ENCODE results near the gene PAX9.

Gene PAX9

DNA sequence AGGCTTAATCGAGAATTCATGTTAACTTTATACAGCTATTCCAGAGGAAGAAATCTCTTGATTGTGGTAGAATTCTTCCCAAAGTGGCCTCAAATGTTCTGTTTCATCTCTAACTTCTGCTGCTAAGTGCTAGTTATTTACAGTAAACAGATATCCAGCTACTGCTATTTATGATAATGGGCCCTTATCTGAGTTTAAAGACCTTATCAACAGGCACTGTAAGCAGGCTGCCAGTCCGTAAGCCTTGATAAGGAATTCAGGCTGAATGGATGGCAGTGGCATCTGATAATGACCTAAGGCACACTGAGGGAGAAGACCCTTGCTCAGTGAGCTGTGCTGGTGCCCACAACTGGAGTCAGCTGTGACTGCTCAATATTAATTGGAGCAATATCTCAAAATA lies 59.0 kb downstream of the PAX9 start:
- no peak for DNase-seq (ENCODE audit: extremely low spot score)
- POLR2A ChIA-PET, result no interaction called here
- TF ChIP-seq, protein P1, sequence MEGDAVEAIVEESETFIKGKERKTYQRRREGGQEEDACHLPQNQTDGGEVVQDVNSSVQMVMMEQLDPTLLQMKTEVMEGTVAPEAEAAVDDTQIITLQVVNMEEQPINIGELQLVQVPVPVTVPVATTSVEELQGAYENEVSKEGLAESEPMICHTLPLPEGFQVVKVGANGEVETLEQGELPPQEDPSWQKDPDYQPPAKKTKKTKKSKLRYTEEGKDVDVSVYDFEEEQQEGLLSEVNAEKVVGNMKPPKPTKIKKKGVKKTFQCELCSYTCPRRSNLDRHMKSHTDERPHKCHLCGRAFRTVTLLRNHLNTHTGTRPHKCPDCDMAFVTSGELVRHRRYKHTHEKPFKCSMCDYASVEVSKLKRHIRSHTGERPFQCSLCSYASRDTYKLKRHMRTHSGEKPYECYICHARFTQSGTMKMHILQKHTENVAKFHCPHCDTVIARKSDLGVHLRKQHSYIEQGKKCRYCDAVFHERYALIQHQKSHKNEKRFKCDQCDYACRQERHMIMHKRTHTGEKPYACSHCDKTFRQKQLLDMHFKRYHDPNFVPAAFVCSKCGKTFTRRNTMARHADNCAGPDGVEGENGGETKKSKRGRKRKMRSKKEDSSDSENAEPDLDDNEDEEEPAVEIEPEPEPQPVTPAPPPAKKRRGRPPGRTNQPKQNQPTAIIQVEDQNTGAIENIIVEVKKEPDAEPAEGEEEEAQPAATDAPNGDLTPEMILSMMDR (IDR thresholded peaks at IDR 0.05; ENCODE audit: control extremely low read depth, extremely low read depth, low read depth, missing control alignments), result no peak
- CTCF ChIA-PET, result no interaction called here

DNA sequence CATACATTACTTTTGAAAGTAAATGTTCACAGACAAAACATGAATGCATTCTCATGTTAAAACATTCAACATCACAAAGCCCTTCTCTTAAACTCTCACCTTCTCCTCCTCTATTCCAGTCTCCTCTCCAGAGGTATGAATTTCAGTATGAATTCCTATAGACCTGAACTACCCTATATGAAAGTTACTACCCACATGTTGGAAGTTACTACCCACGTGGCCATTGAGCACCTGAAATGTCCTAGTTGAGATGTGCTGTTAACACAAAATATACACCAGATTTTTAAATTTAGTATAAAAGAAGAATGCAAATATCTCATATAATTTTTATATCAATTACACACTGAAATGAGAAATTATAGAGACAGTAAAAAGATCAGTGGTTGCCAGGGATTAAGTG lies 60.2 kb downstream of the PAX9 start:
- POLR2A ChIA-PET, result no interaction called here
- CTCF ChIA-PET, result no interaction called here
- TF ChIP-seq, protein P1 (IDR thresholded peaks at IDR 0.05; ENCODE audit: control extremely low read depth, extremely low read depth, low read depth, missing control alignments), result no peak
- DNase-seq (ENCODE audit: extremely low spot score), result no peak

DNA sequence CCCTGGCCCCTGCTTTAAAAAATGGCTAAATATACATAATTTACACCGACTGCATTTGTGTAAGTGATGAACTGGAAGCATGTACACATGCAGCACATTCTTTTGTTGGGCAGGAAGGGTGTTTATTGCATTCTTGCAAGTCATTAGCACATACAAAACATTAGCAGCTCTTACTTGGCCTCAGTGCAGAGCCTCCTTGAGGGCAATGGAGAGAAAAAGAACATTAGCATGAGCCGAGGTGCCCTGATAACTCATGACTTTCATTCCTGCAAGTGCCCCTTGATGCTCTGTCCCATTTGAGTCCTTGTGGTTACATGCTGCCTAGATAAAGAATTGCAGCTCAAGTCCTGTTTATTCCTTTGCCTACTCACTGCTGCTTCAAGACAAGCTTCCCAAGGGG lies 61.9 kb downstream of the PAX9 start:
- POLR2A ChIA-PET, result no interaction called here
- CTCF ChIA-PET, result no interaction called here
- TF ChIP-seq, protein P1 (IDR thresholded peaks at IDR 0.05; ENCODE audit: control extremely low read depth, extremely low read depth, low read depth, missing control alignments), result no peak
- DNase-seq (ENCODE audit: extremely low spot score), result no peak

DNA sequence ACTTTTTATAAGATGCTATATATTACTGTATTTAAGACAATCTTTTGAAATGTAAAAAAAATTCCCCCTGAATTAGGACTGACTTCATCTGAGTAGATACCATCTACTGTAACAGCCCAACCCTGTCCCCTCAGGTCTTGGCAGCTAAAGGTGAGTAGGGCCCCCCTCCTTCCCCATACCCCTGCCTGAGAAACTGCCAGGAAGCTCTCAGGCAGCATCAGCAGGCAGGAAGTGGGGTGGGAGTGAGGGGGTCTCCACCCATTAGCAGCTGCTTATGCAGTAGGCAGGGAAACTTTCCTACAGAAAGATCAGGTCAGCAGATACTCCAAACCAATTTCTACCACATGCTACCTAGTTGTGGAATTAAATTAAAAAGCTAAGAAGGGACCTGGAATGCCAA lies 62.5 kb downstream of the PAX9 start:
- no peak for DNase-seq (ENCODE audit: extremely low spot score)
- TF ChIP-seq, protein P1 (IDR thresholded peaks at IDR 0.05; ENCODE audit: control extremely low read depth, extremely low read depth, low read depth, missing control alignments), result no peak
- POLR2A ChIA-PET, result no interaction called here
- CTCF ChIA-PET, result interaction anchor here (1.3 kb wide), 1 partner anchor 23 kb away, joined by 3 read pairs; no protein-coding TSS in a partner anchor

DNA sequence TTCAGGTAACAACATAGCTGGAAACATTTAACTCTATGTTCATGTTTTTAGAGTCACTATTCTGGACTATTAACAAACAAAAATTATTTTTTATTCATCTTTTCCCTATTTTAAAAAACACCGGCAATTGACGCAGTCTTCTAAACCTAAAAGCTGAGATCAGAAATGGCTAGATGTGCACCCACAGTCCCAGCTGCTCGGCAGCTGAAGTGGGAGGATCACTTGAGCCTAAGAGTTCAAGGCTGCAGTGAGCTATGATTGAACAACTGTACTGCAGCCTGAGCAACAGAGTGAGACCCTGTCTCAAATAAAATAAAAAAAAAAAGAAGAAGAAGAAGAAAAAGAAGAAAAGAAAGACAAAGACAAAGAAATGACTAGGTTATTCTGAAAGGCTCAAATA lies 64.5 kb downstream of the PAX9 start:
- no peak for DNase-seq (ENCODE audit: extremely low spot score)
- TF ChIP-seq, protein P1 (IDR thresholded peaks at IDR 0.05; ENCODE audit: control extremely low read depth, extremely low read depth, low read depth, missing control alignments), result no peak
- ChIA-PET POLR2A (no interaction called here), CTCF (no interaction called here)
